GM23338 (cell line): ENCODE data around the gene FAM117B. TPM values are rescaled to one million over a fixed set of nuclear protein-coding genes. Genes with fewer than 3 reads are reported as not detected.

Source experiments
- ATAC-seq: fragments of 200-7000 bp; cut with Tn5 transposase; 3 replicates; pipeline ENCODE4 v1.9.1; 2020
- DNase-seq: peaks from one replicate; pipeline ENCODE4 v3.0.0-alpha.2; 2015; ENCODE audit warnings: low spot score
- H2AFZ ChIP-seq: fragments of 200-600 bp; sonication (generic); 2 replicates; pipeline ENCODE4 v1.8.0; 2016; ENCODE audit warnings: antibody characterized with exemption, mild to moderate bottlenecking, moderate library complexity
- H3F3A ChIP-seq: fragments of 200-600 bp; sonication (generic); replicated peaks from 2 replicates; pipeline ENCODE4 v1.8.0; 2017; ENCODE audit warnings: antibody characterized with exemption, mixed run types, low read depth
- H3K27ac ChIP-seq: fragments of 200-600 bp; sonication (generic); 2 replicates; pipeline ENCODE4 v1.6.1; 2016; ENCODE audit warnings: low read depth
- H3K27me3 ChIP-seq: fragments of 200-600 bp; sonication (generic); 2 replicates; pipeline ENCODE4 v1.8.0; 2016; ENCODE audit warnings: mild to moderate bottlenecking, mixed run types, moderate library complexity; ENCODE audit not compliant: insufficient read depth
- H3K36me3 ChIP-seq: fragments of 200-600 bp; sonication (generic); 2 replicates; pipeline ENCODE4 v1.8.0; 2016; ENCODE audit warnings: mild to moderate bottlenecking; ENCODE audit not compliant: insufficient read depth
- H3K4me1 ChIP-seq: fragments of 200-600 bp; sonication (generic); 2 replicates; pipeline ENCODE4 v1.8.0; 2016; ENCODE audit warnings: mild to moderate bottlenecking, moderate library complexity; ENCODE audit not compliant: insufficient read depth
- H3K4me2 ChIP-seq: fragments of 200-600 bp; sonication (generic); 2 replicates; pipeline ENCODE4 v1.7.1; 2017; ENCODE audit warnings: mixed run types
- H3K4me3 ChIP-seq: fragments of 200-600 bp; sonication (generic); 2 replicates; pipeline ENCODE4 v1.6.1; 2016; ENCODE audit warnings: mixed run types
- H3K79me2 ChIP-seq: fragments of 200-600 bp; sonication (generic); replicated peaks from 2 replicates; pipeline ENCODE4 v1.8.0; 2017; ENCODE audit warnings: mild to moderate bottlenecking; ENCODE audit not compliant: insufficient read depth
- H3K9me2 ChIP-seq: fragments of 200-600 bp; sonication (generic); 2 replicates; pipeline ENCODE4 v1.8.0; 2017; ENCODE audit not compliant: insufficient read depth
- H4K20me1 ChIP-seq: fragments of 200-600 bp; sonication (generic); replicated peaks from 2 replicates; pipeline ENCODE4 v1.8.0; 2017; ENCODE audit warnings: mild to moderate bottlenecking; ENCODE audit not compliant: insufficient read depth
- H3K27ac Mint-ChIP-seq: 2 replicates; pipeline ENCODE4 v1.8.0; 2020; ENCODE audit warnings: inconsistent platforms, mild to moderate bottlenecking, moderate library complexity, mixed read lengths
- H3K27me3 Mint-ChIP-seq: 3 replicates; pipeline ENCODE4 v1.8.0; 2022; ENCODE audit warnings: low read depth, mild to moderate bottlenecking, moderate library complexity, mixed read lengths, inconsistent platforms; ENCODE audit not compliant: insufficient read depth, poor library complexity
- H3K36me3 Mint-ChIP-seq: 3 replicates; pipeline ENCODE4 v1.8.0; 2021; ENCODE audit warnings: low read depth, mild to moderate bottlenecking, inconsistent platforms, moderate library complexity, mixed read lengths
- H3K4me1 Mint-ChIP-seq: 3 replicates; pipeline ENCODE4 v1.8.0; 2020; ENCODE audit warnings: mild to moderate bottlenecking, inconsistent platforms, mixed read lengths
- H3K4me3 Mint-ChIP-seq: 3 replicates; pipeline ENCODE4 v1.8.0; 2021; ENCODE audit warnings: moderate library complexity, mild to moderate bottlenecking, inconsistent platforms, mixed read lengths
- H3K9me3 Mint-ChIP-seq: 3 replicates; pipeline ENCODE4 v1.8.0; 2020; ENCODE audit warnings: moderate library complexity, mild to moderate bottlenecking, inconsistent platforms, mixed read lengths
- CREB1 ChIP-seq: fragments of 250-450 bp; sonication (Bioruptor Pico); IDR thresholded peaks from 2 replicates; pipeline ENCODE4 v1.5.0; 2020; ENCODE audit warnings: low read depth, mild to moderate bottlenecking, moderate library complexity
- CTCF ChIP-seq, 2 experiments: fragments of 200-600 bp in 1 of 2; sonication (generic) in 1 of 2; conservative IDR thresholded peaks; 2 replicates each; pipeline versions ENCODE4 v1.5.1 to v1.6.1; 2016 to 2017; ENCODE audit warnings: antibody characterized with exemption in 2 of 2, low read depth in 2 of 2, mild to moderate bottlenecking in 2 of 2, moderate library complexity in 1 of 2
- ETS1 ChIP-seq: IDR thresholded peaks from 2 replicates; pipeline ENCODE4 v1.6.1; 2016; ENCODE audit warnings: antibody characterized with exemption
- EZH2 ChIP-seq: fragments of 200-600 bp; sonication (generic); IDR thresholded peaks from one replicate; pipeline ENCODE4 v1.8.0; 2017; ENCODE audit warnings: antibody characterized with exemption, mild to moderate bottlenecking, low read depth; ENCODE audit not compliant: unreplicated experiment
- EZH2phosphoT487 ChIP-seq: fragments of 200-600 bp; sonication (generic); IDR thresholded peaks from one replicate; pipeline ENCODE4 v1.8.1; 2018; ENCODE audit warnings: antibody characterized with exemption; ENCODE audit not compliant: unreplicated experiment
- JUNB ChIP-seq: IDR thresholded peaks from one replicate; pipeline ENCODE4 v1.6.1; 2016; ENCODE audit warnings: antibody characterized with exemption; ENCODE audit not compliant: unreplicated experiment
- NANOG ChIP-seq: IDR thresholded peaks from 2 replicates; pipeline ENCODE4 v1.6.1; 2016; ENCODE audit warnings: antibody characterized with exemption, borderline replicate concordance
- POLR2AphosphoS5 ChIP-seq: IDR thresholded peaks from 2 replicates; pipeline ENCODE4 v1.6.1; 2016; ENCODE audit warnings: antibody characterized with exemption, low read depth
- REST ChIP-seq: IDR thresholded peaks from one replicate; pipeline ENCODE4 v1.6.1; 2018; ENCODE audit warnings: antibody characterized with exemption; ENCODE audit not compliant: unreplicated experiment
- STAT1 ChIP-seq: IDR thresholded peaks from one replicate; pipeline ENCODE4 v1.6.1; 2016; ENCODE audit warnings: antibody characterized with exemption; ENCODE audit not compliant: unreplicated experiment
- ZNF114 ChIP-seq: fragments of 250-450 bp; sonication (Bioruptor Pico); IDR thresholded peaks from 2 replicates; pipeline ENCODE4 v1.5.0; 2020; ENCODE audit warnings: mild to moderate bottlenecking, moderate library complexity
- ZNF331 ChIP-seq: fragments of 250-450 bp; sonication (Bioruptor Pico); IDR thresholded peaks from 2 replicates; pipeline ENCODE4 v1.5.0; 2020; ENCODE audit warnings: low read depth, mild to moderate bottlenecking, moderate library complexity
- ZNF462 ChIP-seq: fragments of 250-450 bp; sonication (Bioruptor Pico); IDR thresholded peaks from 2 replicates; pipeline ENCODE4 v1.5.0; 2020; ENCODE audit warnings: mild to moderate bottlenecking, moderate library complexity
- polyA plus RNA-seq: library from polyadenylated mRNA; unstranded; fragments of >200 nt; fragmentation: Nextera tagmentation; extraction: Ambion mirVana; gene quantifications from 2 replicates; pipeline ENCODE4 v1.2.1, GENCODE V29; 2016
- total RNA-seq: library from RNA; depleted of rRNA; stranded (reverse); fragments of >200 nt; shearing (Covaris generic); gene quantifications from 2 replicates; pipeline ENCODE4 v1.2.3, GENCODE V29; 2014

The FAM117B gene
- total and polyA plus RNA-seq, 2 experiments from 2014 or later = 8.4 to 23.0 TPM

- Histone ChIP-seq H3K27me3 (no peaks in the 10 kb centered on the region), H4K20me1 (no peaks in the 10 kb centered on the region; the same call in 1 of the 2 replicates), H2AFZ (no peak overlapping the region), H3F3A (no peaks in the 10 kb centered on the region), H3K4me2 (no peak overlapping the region), H3K79me2 (no peaks in the 10 kb centered on the region), H3K27ac (no peak overlapping the region), H3K4me1 (no peaks in the 10 kb centered on the region), H3K36me3 (no peaks in the 10 kb centered on the region; the same call in 1 of the 2 replicates), H3K4me3 (no peak overlapping the region), H3K9me2 (no peaks in the 10 kb centered on the region)
- Mint-ChIP-seq H3K36me3 (peaks cover 24% of the 10 kb centered on the region), H3K4me3 (no peak overlapping the region), H3K9me3 (peaks cover 23% of the 10 kb centered on the region), H3K27me3 (no peaks in the 10 kb centered on the region), H3K27ac (no peak overlapping the region), H3K4me1 (no peaks in the 10 kb centered on the region)
- no peak for TF ChIP-seq CTCF (conservative IDR thresholded peaks at IDR 0.05; ENCODE audit: low read depth in 2 of 2)
- TF ChIP-seq JUNB = no peak
- TF ChIP-seq ETS1 = no peak
- no peak for TF ChIP-seq EZH2phosphoT487
- no peak for TF ChIP-seq ZNF462 (CRISPR knock-in tag)
- TF ChIP-seq CREB1 = no peak
- no peak for TF ChIP-seq REST
- TF ChIP-seq STAT1 = no peak
- TF ChIP-seq ZNF331 (CRISPR knock-in tag) = no peak
- TF ChIP-seq ZNF114 = no peak
- no peak for TF ChIP-seq NANOG
- TF ChIP-seq POLR2AphosphoS5 = no peak
- no peak for TF ChIP-seq EZH2
- no peak for DNase-seq
- ATAC-seq = peak; percentile 46; the same call in 1 of the 3 replicates
Observed at GRCh38 chr2:202814226-202814625, 179.5 kb downstream of the FAM117B start.
